Hematopoietic multipotent progenitor cell treated with erythropoietin and hydrocortisone succinate and interleukin-3 and kit ligand, for 6 days (in vitro differentiated cells): Measurements from ENCODE around the gene XG.
"Not testable (repeated sequence)": the region's sequence is repeated elsewhere in the genome, so short reads cannot be mapped to it uniquely, and the experiment has no call there.

Experiments used
- DNase-seq: peaks from one replicate; pipeline ENCODE4 v3.0.0-alpha.2; 2015

Gene XG

GRCh38 chrX:2735270-2735669 lies 16.6 kb upstream of the XG start:
- DNase-seq = no peak

DNA sequence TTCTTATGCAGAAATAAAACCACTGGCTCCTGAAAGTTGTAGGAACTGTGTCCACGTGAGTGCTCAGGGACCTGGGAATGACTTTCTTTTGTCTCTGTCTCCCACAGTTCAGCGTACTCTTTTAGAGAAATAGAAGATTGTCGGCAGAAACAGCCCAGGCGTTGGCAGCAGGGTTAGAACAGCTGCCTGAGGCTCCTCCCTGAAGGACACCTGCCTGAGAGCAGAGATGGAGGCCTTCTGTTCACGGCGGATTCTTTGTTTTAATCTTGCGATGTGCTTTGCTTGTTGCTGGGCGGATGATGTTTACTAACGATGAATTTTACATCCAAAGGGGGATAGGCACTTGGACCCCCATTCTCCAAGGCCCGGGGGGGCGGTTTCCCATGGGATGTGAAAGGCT lies 11.2 kb upstream of the XG start:
- DNase-seq = no peak

- no peak for DNase-seq
Measured at GRCh38 chrX:2741386-2741785, 10.5 kb upstream of the XG start.

- not testable (repeated sequence) for DNase-seq
Measured at GRCh38 chrX:2746250-2746649, 5.6 kb upstream of the XG start.

DNA sequence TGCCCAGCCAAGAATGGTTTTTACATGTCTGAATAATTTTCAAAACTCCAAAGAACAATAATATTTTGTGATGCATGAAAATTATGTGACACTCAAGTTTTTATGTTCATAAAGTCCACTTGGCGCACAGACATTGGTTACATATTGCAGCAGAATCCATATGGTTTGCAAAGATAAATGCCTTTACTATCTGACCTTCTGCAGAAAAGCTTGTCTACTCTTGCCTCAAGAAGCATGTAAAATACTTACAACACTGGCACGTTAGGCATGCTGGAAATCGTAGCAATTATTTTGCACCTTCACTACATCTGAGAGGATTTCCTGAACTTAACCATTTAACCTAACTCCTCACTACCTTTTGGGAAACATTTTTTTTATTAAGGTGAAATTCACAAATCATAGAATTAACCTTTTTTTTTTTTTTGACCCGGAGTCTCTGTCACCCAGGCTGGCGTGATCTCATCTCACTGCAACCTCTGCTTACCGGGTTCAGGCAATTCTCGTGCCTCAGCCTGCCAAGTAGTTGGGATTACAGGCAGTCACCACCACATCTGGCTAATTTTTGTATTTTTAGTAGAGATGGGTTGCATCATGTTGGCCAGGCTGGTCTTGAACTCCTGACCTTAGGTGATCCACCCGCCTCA lies 3.5 kb upstream of the XG start:
- DNase-seq = no peak

- no peak for DNase-seq
Measured at GRCh38 chrX:2748815-2749188, 3.0 kb upstream of the XG start.

GRCh38 chrX:2751291-2751690 lies 549 bp upstream of the XG start:
- no peak for DNase-seq

GRCh38 chrX:2752441-2752840 lies 601 bp downstream of the XG start:
- DNase-seq = not testable (repeated sequence)

DNA sequence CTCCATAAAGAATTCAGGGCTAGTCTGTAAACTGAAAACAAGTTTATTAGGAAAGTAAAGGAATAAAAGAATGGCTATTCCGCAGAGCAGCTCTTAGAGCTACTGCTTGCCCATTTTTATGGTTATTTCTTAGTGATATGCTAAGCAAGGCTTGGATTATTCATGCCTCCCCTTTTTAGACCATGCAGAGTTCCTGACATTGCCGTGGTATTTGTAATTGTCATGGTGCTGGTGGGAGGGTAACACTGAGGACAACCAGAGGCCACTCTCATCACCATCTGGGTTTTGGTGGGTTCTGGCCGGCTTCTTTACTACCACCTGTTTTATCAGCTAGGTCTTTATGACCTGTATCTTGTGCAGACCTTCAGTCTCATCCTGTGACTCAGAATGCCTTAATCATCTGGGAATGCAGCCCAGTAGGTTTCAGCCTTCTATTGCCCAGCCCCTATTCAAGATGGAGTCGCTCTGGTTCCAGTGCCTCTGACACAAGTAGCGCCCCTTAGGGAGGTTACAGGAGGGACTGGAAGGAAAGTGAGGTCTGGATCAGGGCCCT lies 3.4 kb downstream of the XG start:
- not testable (repeated sequence) for DNase-seq

GRCh38 chrX:2756548-2756947 lies 4.7 kb downstream of the XG start:
- DNase-seq = no peak

GRCh38 chrX:2761246-2761645 lies 9.4 kb downstream of the XG start:
- no peak for DNase-seq

GRCh38 chrX:2762671-2763070 lies 10.8 kb downstream of the XG start:
- not testable (repeated sequence) for DNase-seq

GRCh38 chrX:2764766-2765548 lies 13.1 kb downstream of the XG start:
- not testable (repeated sequence) for DNase-seq

DNA sequence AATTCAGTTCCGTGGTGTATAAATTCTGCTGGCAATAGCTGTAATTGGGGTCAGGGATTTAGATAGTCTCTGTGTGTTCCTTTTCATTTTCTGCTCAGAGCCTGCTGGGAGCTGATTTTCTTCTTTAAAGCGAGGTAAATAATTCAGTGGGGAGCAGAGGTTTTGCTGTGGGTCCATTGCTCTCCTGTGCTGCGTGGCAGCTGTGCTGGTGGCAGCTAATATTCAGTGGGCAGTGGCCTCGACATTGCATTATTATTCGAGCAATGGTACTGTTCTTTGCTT lies 13.7 kb downstream of the XG start:
- DNase-seq = no peak

- no peak for DNase-seq
Measured at GRCh38 chrX:2766906-2767305, 15.1 kb downstream of the XG start.

DNA sequence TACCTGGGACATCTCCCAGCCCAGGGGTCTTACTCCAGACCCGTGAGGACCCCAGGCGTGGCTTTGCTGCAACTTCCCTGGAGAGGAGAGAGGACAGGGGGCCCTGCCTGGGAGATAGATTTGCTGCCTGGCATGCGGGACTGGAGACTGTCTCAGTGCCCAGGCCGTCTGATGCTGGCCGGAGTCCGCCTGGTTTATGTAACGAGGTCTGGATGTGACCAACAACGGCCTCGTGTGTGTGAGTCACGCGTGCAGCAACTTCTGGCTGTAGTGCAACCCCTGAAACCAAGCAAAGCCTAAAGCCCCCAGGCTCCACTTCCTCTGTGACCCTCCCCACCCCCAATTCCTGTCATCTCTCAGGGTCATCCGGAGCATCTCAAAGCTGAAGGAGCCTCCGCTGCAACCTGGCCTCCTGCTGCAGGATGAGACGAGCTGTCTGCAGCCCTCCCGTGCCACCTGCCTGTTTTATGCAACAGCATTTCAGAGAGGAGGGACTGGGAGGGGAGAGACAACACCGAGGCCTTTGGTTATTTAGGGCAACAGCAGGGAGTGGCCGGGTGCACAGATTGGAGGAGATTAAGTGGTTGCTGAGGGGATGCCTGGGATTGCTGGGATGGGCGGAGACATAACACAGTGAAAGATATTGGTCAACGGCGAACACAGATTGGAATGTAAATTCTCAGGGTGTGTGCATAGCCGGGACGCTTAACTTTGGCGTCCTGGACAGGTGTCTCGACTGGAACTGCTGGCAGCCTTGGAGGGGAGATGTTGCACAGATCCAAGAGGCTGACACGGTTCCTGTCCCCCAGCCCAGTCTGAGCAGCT lies 16.0 kb downstream of the XG start:
- DNase-seq = no peak

DNA sequence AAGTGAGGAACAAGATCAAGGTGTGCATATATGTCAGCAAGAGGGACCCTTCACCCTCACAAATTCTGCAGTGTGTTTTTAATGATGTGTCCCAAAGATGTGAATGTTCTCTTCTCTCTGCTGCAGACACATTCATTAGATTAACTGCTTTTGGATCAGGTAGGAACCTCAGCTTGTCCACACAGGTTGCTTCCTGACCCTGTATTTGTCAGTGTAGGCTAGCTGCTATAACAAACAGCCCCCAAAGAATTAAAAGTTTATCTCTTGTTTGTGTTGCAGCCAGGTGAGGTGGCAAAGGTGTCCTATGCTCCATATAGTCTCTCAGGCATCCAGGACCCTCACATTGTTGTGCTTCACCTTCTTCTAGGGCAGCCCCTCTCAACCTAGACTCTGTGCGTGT lies 17.8 kb downstream of the XG start:
- no peak for DNase-seq

GRCh38 chrX:2773166-2774055 lies 21.6 kb downstream of the XG start:
- not testable (repeated sequence) for DNase-seq

GRCh38 chrX:2774057-2774456 lies 22.2 kb downstream of the XG start:
- DNase-seq = no peak

DNA sequence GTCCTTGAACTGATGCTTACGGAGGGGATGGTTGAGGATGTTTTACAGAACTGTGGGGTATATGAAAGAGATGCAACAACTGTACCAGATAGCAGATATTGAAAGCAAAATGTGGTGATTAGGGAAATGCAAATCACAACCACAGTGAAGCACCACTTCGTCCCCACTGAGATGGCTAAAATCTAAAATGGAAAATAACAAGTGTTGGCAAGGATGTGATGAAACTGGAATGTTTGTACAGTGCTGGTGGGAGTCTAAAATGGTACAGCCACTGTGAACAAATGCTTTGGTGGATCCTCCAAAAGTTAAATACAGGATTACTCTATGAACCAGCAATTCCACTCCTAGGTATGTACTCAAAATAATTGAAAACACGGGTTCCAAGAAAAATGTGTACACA lies 22.9 kb downstream of the XG start:
- DNase-seq = no peak

DNA sequence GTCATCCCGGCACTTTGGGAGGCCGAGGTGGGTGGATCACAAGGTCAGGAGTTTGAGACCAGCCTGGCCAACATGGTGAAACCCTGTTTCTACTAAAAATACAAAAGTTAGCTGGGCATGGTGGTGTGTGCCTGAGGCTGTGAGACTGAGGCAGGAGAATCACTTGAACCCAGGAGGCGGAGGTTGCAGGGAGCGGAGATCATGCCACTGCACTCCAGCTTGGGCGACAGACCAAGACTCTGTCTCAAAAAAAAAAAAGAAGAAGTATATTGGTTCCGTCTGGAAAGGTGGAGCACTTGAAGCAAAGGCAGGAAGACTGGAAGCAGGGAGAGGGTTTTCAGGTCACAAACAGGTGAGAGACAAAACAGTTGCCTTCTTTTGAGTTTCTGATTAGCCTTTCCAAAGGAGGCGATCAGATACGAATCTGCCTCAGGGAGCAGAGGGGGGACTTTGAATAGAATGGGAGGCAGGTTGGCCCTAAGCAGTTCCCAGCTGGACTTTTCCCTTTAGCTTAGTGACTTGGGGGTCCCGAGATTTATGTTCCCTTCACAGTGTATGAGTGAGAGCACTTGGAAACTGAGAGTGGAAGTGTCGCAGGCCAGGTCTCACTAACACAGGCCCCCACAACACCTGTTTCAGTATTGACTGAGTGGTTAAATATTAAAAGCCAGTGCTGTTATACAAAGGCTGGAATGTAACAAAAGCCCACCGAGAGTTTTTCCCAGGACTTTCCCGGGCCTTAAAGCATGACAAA lies 28.8 kb downstream of the XG start:
- not testable (repeated sequence) for DNase-seq

DNA sequence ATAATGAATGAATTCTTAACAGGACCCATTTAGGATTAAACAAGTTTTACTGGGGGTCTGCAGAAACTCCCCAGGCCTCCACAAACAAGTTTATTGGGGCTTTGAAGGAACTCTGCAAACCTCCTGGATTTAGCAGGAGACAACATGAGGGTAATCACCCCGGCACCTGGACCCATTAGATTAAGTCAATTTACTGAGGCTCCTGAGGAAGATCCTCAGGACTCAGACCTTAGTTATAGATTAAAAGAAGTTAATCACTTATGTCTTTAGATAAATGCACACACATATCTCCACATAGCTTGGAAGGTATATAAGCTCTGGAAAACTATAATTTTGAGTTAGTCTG lies 29.4 kb downstream of the XG start:
- no peak for DNase-seq
